Measurements from ENCODE around the gene AP1M2.

Gene AP1M2

GRCh38 chr19:10587022-10587838, at the start of gene AP1M2:
AP1M2 (minus strand) TSS chr19:10587312; CDS start chr19:10587231, 81 bp downstream.
- no peak for DNase-seq

GRCh38 chr19:10636304-10636972, 49.3 kb upstream of the AP1M2 start:
- DNase-seq = no peak

GRCh38 chr19:10634963-10635362, 47.9 kb upstream of the AP1M2 start:
- no peak for DNase-seq

GRCh38 chr19:10634430-10634829, 47.3 kb upstream of the AP1M2 start:
- no peak for DNase-seq

- DNase-seq = no peak
These were observed 44.8 kb upstream of the AP1M2 start for GRCh38 chr19:10631874-10632273.

- no peak for DNase-seq
These were observed 38.6 kb upstream of the AP1M2 start for GRCh38 chr19:10625762-10626138.

- no peak for DNase-seq
These were observed 38.1 kb upstream of the AP1M2 start, which contains the start of gene SLC44A2 for GRCh38 chr19:10625003-10625761. SLC44A2 (plus strand) TSS chr19:10625553; CDS start chr19:10625634, 81 bp downstream.

- DNase-seq = no peak
These were observed 37.5 kb upstream of the AP1M2 start for GRCh38 chr19:10624585-10624984.

- no peak for DNase-seq
These were observed 34.9 kb upstream of the AP1M2 start for GRCh38 chr19:10621966-10622365.

GRCh38 chr19:10620786-10621185, 33.7 kb upstream of the AP1M2 start:
- no peak for DNase-seq

GRCh38 chr19:10618846-10619245, 31.7 kb upstream of the AP1M2 start:
- DNase-seq = no peak

GRCh38 chr19:10617409-10618121, 30.5 kb upstream of the AP1M2 start:
- no peak for DNase-seq

- no peak for DNase-seq
These were observed 28.4 kb upstream of the AP1M2 start for GRCh38 chr19:10615429-10616023.

- DNase-seq = no peak
These were observed 25.5 kb upstream of the AP1M2 start for GRCh38 chr19:10612499-10613119.

- no peak for DNase-seq
These were observed 24.8 kb upstream of the AP1M2 start for GRCh38 chr19:10611907-10612306.

GRCh38 chr19:10604460-10604980, 17.4 kb upstream of the AP1M2 start:
- no peak for DNase-seq

GRCh38 chr19:10603873-10604459, 16.9 kb upstream of the AP1M2 start:
- peak; percentile 23 for DNase-seq

- peak; percentile 80 for DNase-seq
These were observed 16.2 kb upstream of the AP1M2 start for GRCh38 chr19:10603084-10603872.

- DNase-seq = peak; percentile 89
These were observed 15.4 kb upstream of the AP1M2 start for GRCh38 chr19:10602330-10603083.

GRCh38 chr19:10601999-10602329, 14.9 kb upstream of the AP1M2 start:
- no peak for DNase-seq
